CD4-positive, alpha-beta T cell (primary cell): ENCODE data around the gene SLC4A1. TPM values are rescaled to one million over a fixed set of nuclear protein-coding genes. Genes with fewer than 3 reads are reported as not detected.

ENCODE experiments used
- ATAC-seq: fragments of 200-7000 bp; cut with Tn5 transposase; one replicate; pipeline ENCODE4 v1.10.0; 2022; ENCODE audit warnings: mild to moderate bottlenecking; ENCODE audit not compliant: poor library complexity
- CTCF ChIA-PET: fragments of 350-600 bp; sonication (Branson Sonifier 250); formaldehyde crosslinking; loops from one replicate; lab custom pipeline; 2021; ENCODE audit warnings: antibody characterized with exemption, inconsistent platforms; lab: Charles Lee
- POLR2A ChIA-PET: fragments of 350-600 bp; sonication (Branson Sonifier 250); formaldehyde crosslinking; loops from one replicate; lab custom pipeline; 2021; ENCODE audit warnings: antibody characterized with exemption, inconsistent platforms; lab: Charles Lee
- DNase-seq, 14 experiments: peaks; one replicate each; pipeline ENCODE4 v3.0.0-alpha.2; 2013 to 2020; ENCODE audit warnings: mixed read lengths in 2 of 14
- H3K27ac ChIP-seq, 2 donors: one replicate each; pipeline versions ENCODE4 v1.5.1 to v1.7.0; 2013; ENCODE audit warnings: low read length in 2 of 2, low read depth in 1 of 2, mild to moderate bottlenecking in 1 of 2
- H3K27me3 ChIP-seq, 2 experiments: 1 replicate in 1 of 2; 2 replicates in 1 of 2; pipeline versions ENCODE4 v1.6.1 to v1.7.0; 2013; ENCODE audit warnings: low read length in 2 of 2, control low read depth in 1 of 2, mild to moderate bottlenecking in 1 of 2, moderate library complexity in 1 of 2; ENCODE audit not compliant: insufficient read depth in 2 of 2, control insufficient read depth in 1 of 2
- H3K36me3 ChIP-seq: one replicate; pipeline ENCODE4 v1.6.1; 2013; ENCODE audit warnings: low read length, control low read depth; ENCODE audit not compliant: insufficient read depth
- H3K4me1 ChIP-seq: one replicate; pipeline ENCODE4 v1.6.1; 2013; ENCODE audit warnings: low read length, control low read depth; ENCODE audit not compliant: insufficient read depth
- H3K4me3 ChIP-seq: one replicate; pipeline ENCODE4 v1.5.1; 2013; ENCODE audit warnings: mild to moderate bottlenecking, low read length, moderate library complexity
- H3K9me3 ChIP-seq, 2 experiments: 1 replicate in 1 of 2; 2 replicates in 1 of 2; pipeline versions ENCODE4 v1.6.1 to v1.7.0; 2013; ENCODE audit warnings: low read length in 2 of 2, mild to moderate bottlenecking in 2 of 2, control low read depth in 1 of 2, moderate library complexity in 1 of 2; ENCODE audit not compliant: control insufficient read depth in 1 of 2, insufficient read depth in 1 of 2
- H3K27ac Mint-ChIP-seq: one replicate; pipeline ENCODE4 v1.8.0; 2020; ENCODE audit warnings: mixed read lengths
- H3K27me3 Mint-ChIP-seq: one replicate; pipeline ENCODE4 v1.8.0; 2021; ENCODE audit warnings: mixed read lengths
- H3K36me3 Mint-ChIP-seq: one replicate; pipeline ENCODE4 v1.8.0; 2021; ENCODE audit warnings: low read depth, mixed read lengths
- H3K4me1 Mint-ChIP-seq: one replicate; pipeline ENCODE4 v1.8.0; 2021; ENCODE audit warnings: low read depth, mixed read lengths
- H3K4me3 Mint-ChIP-seq: one replicate; pipeline ENCODE4 v1.8.0; 2020; ENCODE audit warnings: mild to moderate bottlenecking, mixed read lengths
- H3K9me3 Mint-ChIP-seq: one replicate; pipeline ENCODE4 v1.8.0; 2020; ENCODE audit warnings: mixed read lengths
- intact Hi-C, 2 experiments: fragments of 100-400 bp; cut with DNase I in 1 of 2; cut with micrococcal nuclease in 1 of 2; formaldehyde crosslinking; loops; one replicate each; pipeline versions ENCODE4 v1.15.1 to v1.9.0; 2023 to 2025; cut with DNase I, micrococcal nuclease
- total RNA-seq, 174 experiments: library from RNA in 2 of 174; stranded (reverse) in 2 of 174; gene quantifications; one replicate each; pipeline ENCODE4 v1.2.3 and lab custom pipeline; 2021 to 2026
- TF ChIP-seq, protein P1 (sequence below): fragments of 200-600 bp; IDR thresholded peaks from one replicate; pipeline ENCODE4 v1.8.0; 2022; ENCODE audit warnings: antibody characterized with exemption, mild to moderate bottlenecking

The SLC4A1 gene
- total RNA-seq, 2 experiments from 2014 or later = not detected

DNA sequence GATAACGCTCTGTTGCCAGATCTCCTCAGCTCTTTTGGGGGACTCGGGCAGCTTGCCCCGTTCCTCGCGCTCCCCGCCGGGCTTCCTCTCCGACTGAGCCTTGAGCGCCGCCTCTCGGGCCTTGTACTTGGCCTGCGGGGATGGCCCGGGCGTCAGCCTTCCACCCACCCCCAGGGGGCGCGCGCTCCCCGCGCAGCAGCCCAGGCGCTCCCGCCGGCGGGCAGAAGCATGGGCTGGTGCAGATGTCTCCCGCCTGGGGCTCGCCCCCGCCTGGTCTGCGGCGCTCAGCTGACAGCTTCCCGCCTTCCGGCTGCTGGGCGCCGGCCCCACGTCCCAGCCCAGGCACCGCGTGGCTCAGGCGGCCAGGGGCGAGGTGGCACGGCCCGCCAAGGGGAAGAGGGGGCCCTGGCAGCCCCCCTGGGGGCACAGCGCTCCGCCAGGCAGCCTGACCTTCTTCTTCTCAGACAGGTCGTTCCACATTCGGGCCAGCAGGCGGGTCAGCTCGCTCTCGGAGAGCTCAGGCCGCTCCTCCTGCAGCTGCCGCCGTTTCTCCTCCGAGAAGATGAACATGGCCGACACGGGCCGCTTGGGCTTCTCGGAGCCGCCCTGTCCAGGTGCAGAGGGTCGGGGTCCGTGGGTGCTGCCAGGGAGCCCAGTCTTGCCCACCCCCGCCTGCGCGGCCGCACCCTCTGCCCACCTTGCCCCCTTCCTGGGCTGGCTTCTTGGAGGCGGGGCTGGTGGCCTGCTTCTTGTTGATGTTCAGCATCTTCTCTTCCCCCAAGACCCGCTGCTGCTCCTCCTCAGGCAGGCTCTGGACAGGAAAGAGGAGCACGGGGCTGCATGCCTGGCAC, 57.4 kb downstream of the SLC4A1 start:
- peak overlapping the region; percentile 65 for H3K4me3 Mint-ChIP-seq
- DNase-seq (peak; percentile 83 to 96 (median 90)), ATAC-seq (peak; percentile 97)
- POLR2A ChIA-PET = interaction anchor here (0.5 to 4.9 kb wide), 13 partner anchors 10 to 334 kb away, joined by 3 to 84 read pairs (median 12); partner anchors contain the start of genes ATXN7L3, GRN, HDAC5 and SLC25A39
- H3K4me1 ChIP-seq = peaks cover 73% of the 10 kb centered on the region
- no peaks in the 10 kb centered on the region for H3K9me3 ChIP-seq
- CTCF ChIA-PET = interaction anchor here (0.6 to 3.3 kb wide), 35 partner anchors 8 to 853 kb away, joined by 3 to 37 read pairs (median 4); partner anchors contain the start of genes ATXN7L3, GRN, HDAC5 and HROB
- no peaks in the 10 kb centered on the region for H3K27me3 ChIP-seq
- intact Hi-C loops = loop anchor here (1.0 kb wide), 4 partner anchors 8 to 140 kb away; partner anchors contain the start of gene GRN (in 1 of the 2)
- no peaks in the 10 kb centered on the region for H3K27me3 Mint-ChIP-seq
- H3K9me3 Mint-ChIP-seq = no peaks in the 10 kb centered on the region
- peaks cover 78% of the 10 kb centered on the region for H3K36me3 Mint-ChIP-seq
- peak overlapping the region; percentile 32 to 53 for H3K27ac ChIP-seq
- peaks cover 41% of the 10 kb centered on the region for H3K4me1 Mint-ChIP-seq
- TF ChIP-seq, protein P1, sequence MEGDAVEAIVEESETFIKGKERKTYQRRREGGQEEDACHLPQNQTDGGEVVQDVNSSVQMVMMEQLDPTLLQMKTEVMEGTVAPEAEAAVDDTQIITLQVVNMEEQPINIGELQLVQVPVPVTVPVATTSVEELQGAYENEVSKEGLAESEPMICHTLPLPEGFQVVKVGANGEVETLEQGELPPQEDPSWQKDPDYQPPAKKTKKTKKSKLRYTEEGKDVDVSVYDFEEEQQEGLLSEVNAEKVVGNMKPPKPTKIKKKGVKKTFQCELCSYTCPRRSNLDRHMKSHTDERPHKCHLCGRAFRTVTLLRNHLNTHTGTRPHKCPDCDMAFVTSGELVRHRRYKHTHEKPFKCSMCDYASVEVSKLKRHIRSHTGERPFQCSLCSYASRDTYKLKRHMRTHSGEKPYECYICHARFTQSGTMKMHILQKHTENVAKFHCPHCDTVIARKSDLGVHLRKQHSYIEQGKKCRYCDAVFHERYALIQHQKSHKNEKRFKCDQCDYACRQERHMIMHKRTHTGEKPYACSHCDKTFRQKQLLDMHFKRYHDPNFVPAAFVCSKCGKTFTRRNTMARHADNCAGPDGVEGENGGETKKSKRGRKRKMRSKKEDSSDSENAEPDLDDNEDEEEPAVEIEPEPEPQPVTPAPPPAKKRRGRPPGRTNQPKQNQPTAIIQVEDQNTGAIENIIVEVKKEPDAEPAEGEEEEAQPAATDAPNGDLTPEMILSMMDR = peak; percentile 98
- H3K4me3 ChIP-seq = no peak overlapping the region
- peak overlapping the region; percentile 59 for H3K27ac Mint-ChIP-seq
- peaks cover 83% of the 10 kb centered on the region for H3K36me3 ChIP-seq

DNA sequence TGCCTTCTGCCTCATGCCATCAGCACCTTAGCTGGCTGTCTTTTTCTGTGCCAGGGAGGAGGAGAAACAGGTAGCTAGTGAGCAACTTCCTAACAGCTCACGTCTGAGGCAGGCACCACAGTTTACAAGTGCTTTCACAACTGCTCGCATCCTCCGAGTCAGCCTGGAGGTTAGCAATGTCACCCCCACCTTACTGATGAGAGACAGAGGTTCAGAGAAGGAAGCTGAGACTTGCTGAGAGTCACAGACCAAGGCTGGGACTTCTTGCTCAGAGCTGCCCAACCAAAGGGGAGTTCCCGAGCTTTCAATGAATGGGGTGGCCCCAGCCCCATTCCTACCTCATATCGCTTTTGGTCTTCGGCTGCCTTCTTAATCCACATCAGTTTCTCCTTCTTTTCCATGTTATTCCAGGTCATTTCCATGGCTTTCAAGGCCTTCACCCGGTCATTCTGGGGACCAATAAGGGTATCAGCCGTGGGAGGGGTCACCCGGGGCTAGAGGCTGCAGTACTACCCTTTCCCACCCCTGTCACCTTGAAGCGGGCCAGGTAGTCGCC, 58.1 kb downstream of the SLC4A1 start:
- DNase-seq = peak in 2 of 14 experiments; percentile 49 to 66
- no peaks in the 10 kb centered on the region for H3K27me3 ChIP-seq
- CTCF ChIA-PET = interaction anchor here (0.6 to 3.3 kb wide), 32 partner anchors 9 to 152 kb away, joined by 3 to 37 read pairs (median 5); partner anchors contain the start of genes ATXN7L3, GRN, HDAC5 and HROB
- H3K9me3 ChIP-seq = no peaks in the 10 kb centered on the region
- POLR2A ChIA-PET = interaction anchor here (0.5 to 4.9 kb wide), 13 partner anchors 10 to 334 kb away, joined by 3 to 84 read pairs (median 12); partner anchors contain the start of genes ATXN7L3, GRN, HDAC5 and SLC25A39
- peaks cover 66% of the 10 kb centered on the region for H3K4me1 ChIP-seq
- TF ChIP-seq, protein P1 = no peak
- peaks cover 34% of the 10 kb centered on the region for H3K4me1 Mint-ChIP-seq
- H3K27ac ChIP-seq = peak overlapping the region; percentile 31 to 32
- H3K9me3 Mint-ChIP-seq = no peaks in the 10 kb centered on the region
- no peaks in the 10 kb centered on the region for H3K27me3 Mint-ChIP-seq
- H3K27ac Mint-ChIP-seq = peak overlapping the region; percentile 59
- H3K4me3 ChIP-seq = no peak overlapping the region
- peaks cover 73% of the 10 kb centered on the region for H3K36me3 Mint-ChIP-seq
- intact Hi-C loops = loop anchor here (1.0 kb wide), 4 partner anchors 8 to 140 kb away; partner anchors contain the start of gene GRN (in 1 of the 2)
- peaks cover 76% of the 10 kb centered on the region for H3K36me3 ChIP-seq
- H3K4me3 Mint-ChIP-seq = peak overlapping the region; percentile 65
- ATAC-seq = no peak

DNA sequence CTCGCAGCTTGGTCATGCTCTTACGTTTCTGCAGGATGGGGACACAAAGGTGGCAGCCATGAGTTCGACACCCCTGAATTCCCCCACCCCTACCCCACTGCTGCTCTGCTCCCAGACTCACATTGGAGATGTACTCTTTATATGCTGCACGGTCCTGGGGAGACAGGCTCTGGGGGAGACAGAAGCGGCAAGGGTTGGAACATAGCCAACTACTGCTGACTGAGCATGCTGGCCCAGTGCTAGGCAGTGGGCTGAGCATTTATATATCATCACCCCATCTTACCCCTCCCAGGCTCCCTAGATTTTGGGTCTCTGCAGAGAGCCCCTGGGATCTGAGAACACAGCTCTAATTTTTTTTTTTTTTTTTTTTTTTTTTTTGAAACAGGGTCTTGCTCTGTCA, 60.2 kb downstream of the SLC4A1 start:
- Mint-ChIP-seq H3K9me3 (no peaks in the 10 kb centered on the region), H3K27ac (no peak overlapping the region), H3K27me3 (no peaks in the 10 kb centered on the region), H3K4me1 (peaks cover 30% of the 10 kb centered on the region), H3K4me3 (no peak overlapping the region), H3K36me3 (peaks cover 59% of the 10 kb centered on the region)
- no peak overlapping the region for H3K27ac ChIP-seq
- no peaks in the 10 kb centered on the region for H3K9me3 ChIP-seq
- H3K4me3 ChIP-seq = no peak overlapping the region
- H3K36me3 ChIP-seq = peaks cover 55% of the 10 kb centered on the region
- TF ChIP-seq, protein P1 = no peak
- ChIA-PET POLR2A (interaction anchor here (1.0 to 3.1 kb wide), 2 partner anchors 9 to 117 kb away, joined by 3 to 21 read pairs; partner anchors contain the start of gene SLC25A39), CTCF (interaction anchor here (0.6 to 3.3 kb wide), 2 partner anchors 122 to 134 kb away, joined by 3 to 33 read pairs; no protein-coding TSS in a partner anchor)
- intact Hi-C loops = no loop called here
- no peak for DNase-seq
- peaks cover 63% of the 10 kb centered on the region for H3K4me1 ChIP-seq
- H3K27me3 ChIP-seq = no peaks in the 10 kb centered on the region
- ATAC-seq = no peak
